Ovary (tissue), 10 donors: ENCODE data around the gene PNPLA1. TPM values are rescaled to one million over a fixed set of nuclear protein-coding genes. Genes with fewer than 3 reads are reported as not detected.

Source experiments
- DNase-seq, 5 donors: peaks; one replicate each; pipeline ENCODE4 v3.0.0-alpha.2; 2019 to 2020
- H3K27ac ChIP-seq, 2 donors: fragments of 200-600 bp; one replicate each; pipeline versions ENCODE4 v1.5.1 to v1.8.0; 2019 to 2022
- H3K27me3 ChIP-seq: fragments of 200-600 bp; one replicate; pipeline ENCODE4 v1.8.0; 2022
- H3K36me3 ChIP-seq: fragments of 200-600 bp; sonication (generic); one replicate; pipeline ENCODE4 v1.5.1; 2019
- H3K4me1 ChIP-seq: one replicate; pipeline ENCODE4 v1.8.1; 2013; ENCODE audit warnings: mild to moderate bottlenecking, moderate library complexity; ENCODE audit not compliant: insufficient read depth
- H3K4me3 ChIP-seq: fragments of 200-600 bp; sonication (generic); one replicate; pipeline ENCODE4 v1.5.1; 2017
- H3K9me3 ChIP-seq, 2 donors: fragments of 200-600 bp in 1 of 2; sonication (generic) in 1 of 2; one replicate each; pipeline versions ENCODE4 v1.5.1 to v1.8.1; 2013 to 2019; ENCODE audit warnings: mild to moderate bottlenecking in 1 of 2, moderate library complexity in 1 of 2
- EP300 ChIP-seq: sonication (generic); formaldehyde crosslinking; IDR thresholded peaks from one replicate; pipeline ENCODE4 v1.6.1; 2017; ENCODE audit warnings: antibody characterized with exemption
- POLR2A ChIP-seq: fragments of 450-650 bp; IDR thresholded peaks from one replicate; pipeline ENCODE4 v1.6.1; 2017; ENCODE audit warnings: antibody characterized with exemption, mild to moderate bottlenecking, moderate library complexity
- WGBS, 3 donors: extraction: QIAGEN DNeasy Blood & Tissue Kit in 1 of 3; methylation state at CpG; one replicate each; pipeline versions ENCODE4 v1.1.5 to v1.1.7; 2013 to 2017; 5-methylcytosine and 5-hydroxymethylcytosine counted together
- intact Hi-C, 4 donors: fragments of 100-400 bp; cut with DNase I; formaldehyde crosslinking; loops; one replicate each; pipeline versions ENCODE4 v1.11.0 to v1.15.1; 2022 to 2023
- long read RNA-seq, 3 donors: library from polyadenylated mRNA in 2 of 3; unstranded in 2 of 3; transcript quantifications; one replicate each; pipeline ENCODE4 v2.0.0 and lab custom pipeline, GENCODE V29; 2021 to 2026
- polyA plus RNA-seq, 2 donors: library from polyadenylated mRNA; stranded (reverse); fragments of 200-250 nt in 1 of 2; fragments of 350-450 nt in 1 of 2; fragmentation: Illumina TruSeq in 1 of 2; extraction: RNeasy Lipid Tissue Mini Kit (QIAGEN cat#74804) in 1 of 2; gene quantifications; one replicate each; pipeline ENCODE4 v1.2.3, GENCODE V29; 2013 to 2014
- total RNA-seq, 7 donors: library from RNA; depleted of rRNA in 2 of 7; stranded (reverse); fragments of >200 nt in 2 of 7; fragmentation: NEBNext Ultra II Directional in 3 of 7; extraction: Animal tissue kit (Norgen Biotek cat#: 25700) in 3 of 7; gene quantifications; one replicate each; pipeline versions ENCODE4 v1.1.0 to v1.2.4, GENCODE V29; 2016 to 2023
- TF ChIP-seq, protein P1 (sequence below), 3 donors: fragments of 450-650 bp in 2 of 3; fragments of 200-600 bp in 1 of 3; IDR thresholded peaks; one replicate each; pipeline versions ENCODE4 v1.5.1 to v1.8.0; 2016 to 2022; ENCODE audit warnings: antibody characterized with exemption in 3 of 3, mild to moderate bottlenecking in 1 of 3
- donor health status: DM: no; HTN: no; CAD: no; lungs with moderate emphysema.
- donor health status: DM: no; HTN: no; CAD: no.
- donor health status: Bipolar disorder and iron deficiency.
- donor health status: DM: yes; HTN: yes; CAD: no.
- donor health status: DM: no; HTN: no; CAD: no.
- donor health status: DM: yes; HTN: yes; CAD: no.

PNPLA1 gene, protein sequence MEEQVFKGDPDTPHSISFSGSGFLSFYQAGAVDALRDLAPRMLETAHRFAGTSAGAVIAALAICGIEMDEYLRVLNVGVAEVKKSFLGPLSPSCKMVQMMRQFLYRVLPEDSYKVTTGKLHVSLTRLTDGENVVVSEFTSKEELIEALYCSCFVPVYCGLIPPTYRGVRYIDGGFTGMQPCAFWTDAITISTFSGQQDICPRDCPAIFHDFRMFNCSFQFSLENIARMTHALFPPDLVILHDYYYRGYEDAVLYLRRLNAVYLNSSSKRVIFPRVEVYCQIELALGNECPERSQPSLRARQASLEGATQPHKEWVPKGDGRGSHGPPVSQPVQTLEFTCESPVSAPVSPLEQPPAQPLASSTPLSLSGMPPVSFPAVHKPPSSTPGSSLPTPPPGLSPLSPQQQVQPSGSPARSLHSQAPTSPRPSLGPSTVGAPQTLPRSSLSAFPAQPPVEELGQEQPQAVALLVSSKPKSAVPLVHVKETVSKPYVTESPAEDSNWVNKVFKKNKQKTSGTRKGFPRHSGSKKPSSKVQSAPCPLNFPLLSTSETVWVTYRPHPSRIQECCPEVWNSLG
- total RNA-seq (under 1 TPM in 2 of 7 donors, not detected in 5; 0.18 to 0.20 TPM), polyA plus RNA-seq (under 1 TPM; 0.04 to 0.07 TPM)
- long read RNA-seq, donor 1 = 0 reads
- long read RNA-seq, donor 2, partial matches to known transcripts = 10 of 31 reads
- long read RNA-seq, donor 2, other reads (novel, unspliced or antisense) = 21 of 31 reads
- long read RNA-seq, donor 3 = 0 reads

DNA sequence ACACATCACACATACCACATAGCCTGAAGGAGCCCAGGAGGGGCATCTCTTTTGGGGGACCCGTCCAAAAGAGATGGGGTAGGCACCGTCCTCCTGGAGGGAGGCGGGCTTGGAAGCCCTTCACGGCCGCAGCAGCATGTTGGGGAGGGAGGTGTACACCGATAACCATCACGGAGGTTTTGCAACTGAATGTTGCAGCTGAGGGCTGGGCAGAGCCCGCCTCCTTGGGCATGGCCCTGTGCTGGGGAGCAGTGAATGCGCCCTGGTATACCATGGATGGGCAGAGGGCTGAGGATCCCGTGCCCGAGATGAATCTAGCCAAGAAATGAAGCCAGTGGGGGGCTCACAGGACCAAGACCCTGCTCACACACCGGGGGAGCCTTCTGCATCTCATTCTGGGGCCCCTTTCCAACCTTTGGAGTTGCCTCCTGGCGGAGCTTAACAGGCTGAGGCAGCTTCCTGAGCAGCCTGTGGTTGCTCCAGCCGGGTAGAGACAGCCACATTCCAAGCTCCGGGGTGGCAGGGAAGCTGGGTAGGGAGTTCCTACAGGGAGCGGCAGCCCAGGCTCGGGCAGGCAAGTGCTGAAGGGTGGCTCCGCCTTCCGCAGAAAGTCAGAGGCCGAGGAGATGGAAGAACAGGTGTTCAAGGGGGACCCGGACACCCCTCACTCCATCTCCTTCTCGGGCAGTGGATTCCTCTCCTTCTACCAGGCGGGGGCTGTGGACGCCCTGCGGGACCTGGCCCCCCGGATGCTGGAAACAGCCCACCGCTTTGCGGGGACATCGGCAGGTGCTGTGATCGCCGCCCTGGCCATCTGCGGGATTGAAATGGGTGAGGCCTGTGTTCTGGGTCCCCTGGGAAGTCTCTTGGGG lies at the start of gene PNPLA1:
Gene PNPLA1 (plus strand): TSS at position 227 of the 872 bp plus-strand sequence. CDS start 400 bp downstream, at position 627.
- no peaks in the 10 kb centered on the region for H3K9me3 ChIP-seq
- 81 to 87% (median 82%) methylated on average over 32 of the region's 32 CpGs for WGBS, 3 donors
- TF ChIP-seq, protein P1, sequence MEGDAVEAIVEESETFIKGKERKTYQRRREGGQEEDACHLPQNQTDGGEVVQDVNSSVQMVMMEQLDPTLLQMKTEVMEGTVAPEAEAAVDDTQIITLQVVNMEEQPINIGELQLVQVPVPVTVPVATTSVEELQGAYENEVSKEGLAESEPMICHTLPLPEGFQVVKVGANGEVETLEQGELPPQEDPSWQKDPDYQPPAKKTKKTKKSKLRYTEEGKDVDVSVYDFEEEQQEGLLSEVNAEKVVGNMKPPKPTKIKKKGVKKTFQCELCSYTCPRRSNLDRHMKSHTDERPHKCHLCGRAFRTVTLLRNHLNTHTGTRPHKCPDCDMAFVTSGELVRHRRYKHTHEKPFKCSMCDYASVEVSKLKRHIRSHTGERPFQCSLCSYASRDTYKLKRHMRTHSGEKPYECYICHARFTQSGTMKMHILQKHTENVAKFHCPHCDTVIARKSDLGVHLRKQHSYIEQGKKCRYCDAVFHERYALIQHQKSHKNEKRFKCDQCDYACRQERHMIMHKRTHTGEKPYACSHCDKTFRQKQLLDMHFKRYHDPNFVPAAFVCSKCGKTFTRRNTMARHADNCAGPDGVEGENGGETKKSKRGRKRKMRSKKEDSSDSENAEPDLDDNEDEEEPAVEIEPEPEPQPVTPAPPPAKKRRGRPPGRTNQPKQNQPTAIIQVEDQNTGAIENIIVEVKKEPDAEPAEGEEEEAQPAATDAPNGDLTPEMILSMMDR (IDR thresholded peaks at IDR 0.05) = no peak
- TF ChIP-seq POLR2A (no peak), EP300 (no peak)
- no peaks in the 10 kb centered on the region for H3K27me3 ChIP-seq
- no peak within 1 kb of the TSS for H3K27ac ChIP-seq
- H3K4me3 ChIP-seq = no peak within 1 kb of the TSS
- intact Hi-C loops = no loop called here
- no peak for DNase-seq
- H3K4me1 ChIP-seq = no peaks in the 10 kb centered on the region
- H3K36me3 ChIP-seq = no peaks in the 10 kb centered on the region

DNA sequence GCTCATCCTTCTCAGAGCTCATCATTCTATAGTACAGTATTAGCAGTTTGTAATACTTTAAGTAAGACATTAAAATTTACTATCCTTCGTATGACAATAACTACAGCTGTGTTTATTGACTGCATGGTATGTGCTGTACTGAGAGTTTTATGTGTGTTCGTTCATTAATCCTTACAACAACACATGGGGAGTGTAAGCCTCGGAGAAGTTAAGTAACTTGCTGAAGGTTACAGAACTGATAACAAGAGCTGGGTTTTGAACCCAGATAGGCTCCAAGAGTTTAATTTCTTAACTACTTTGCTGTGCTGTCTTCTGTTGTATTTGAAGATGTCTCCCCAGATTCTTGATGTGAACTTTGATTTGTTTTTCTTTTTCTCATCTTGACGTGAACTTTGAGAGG lies 49.6 kb upstream of the PNPLA1 start:
- 41 to 47% (median 43%) methylated on average over 4 of the region's 4 CpGs for WGBS, 3 donors
- no peak for DNase-seq
- TF ChIP-seq EP300 (no peak), POLR2A (no peak)
- TF ChIP-seq, protein P1 (IDR thresholded peaks at IDR 0.05) = no peak
- Histone ChIP-seq H3K4me3 (no peak overlapping the region), H3K27me3 (no peaks in the 10 kb centered on the region), H3K27ac (no peak overlapping the region), H3K36me3 (no peaks in the 10 kb centered on the region), H3K4me1 (peaks cover 7% of the 10 kb centered on the region), H3K9me3 (no peaks in the 10 kb centered on the region)
- intact Hi-C loops = no loop called here

DNA sequence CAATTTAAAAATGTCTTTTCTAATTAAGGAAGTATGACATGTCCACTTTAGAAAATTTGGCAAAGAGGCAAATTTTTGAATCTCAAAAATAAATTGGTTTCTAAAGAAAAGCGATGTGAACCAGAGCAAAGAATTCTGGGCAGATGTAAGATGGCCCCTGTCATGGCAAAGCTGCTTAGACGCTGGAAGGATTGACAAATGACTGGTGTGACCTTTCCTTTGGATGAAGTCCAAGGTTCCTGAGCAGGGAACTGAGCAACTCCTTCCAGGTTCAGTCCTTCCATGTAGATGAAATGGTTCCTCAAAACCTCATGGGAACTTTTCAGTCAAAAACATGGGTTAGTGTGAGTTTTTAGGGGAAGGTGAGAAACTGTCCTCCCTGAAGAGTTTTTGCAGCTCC lies 48.2 kb upstream of the PNPLA1 start:
- intact Hi-C loops = no loop called here
- H3K4me3 ChIP-seq = no peak overlapping the region
- H3K9me3 ChIP-seq = no peaks in the 10 kb centered on the region
- peaks cover 8% of the 10 kb centered on the region for H3K4me1 ChIP-seq
- H3K27ac ChIP-seq = no peak overlapping the region
- 67 to 76% (median 68%) methylated on average over 2 of the region's 2 CpGs for WGBS, 3 donors
- TF ChIP-seq EP300 (no peak), POLR2A (no peak)
- TF ChIP-seq, protein P1 (IDR thresholded peaks at IDR 0.05) = no peak
- no peaks in the 10 kb centered on the region for H3K27me3 ChIP-seq
- H3K36me3 ChIP-seq = no peaks in the 10 kb centered on the region
- no peak for DNase-seq

DNA sequence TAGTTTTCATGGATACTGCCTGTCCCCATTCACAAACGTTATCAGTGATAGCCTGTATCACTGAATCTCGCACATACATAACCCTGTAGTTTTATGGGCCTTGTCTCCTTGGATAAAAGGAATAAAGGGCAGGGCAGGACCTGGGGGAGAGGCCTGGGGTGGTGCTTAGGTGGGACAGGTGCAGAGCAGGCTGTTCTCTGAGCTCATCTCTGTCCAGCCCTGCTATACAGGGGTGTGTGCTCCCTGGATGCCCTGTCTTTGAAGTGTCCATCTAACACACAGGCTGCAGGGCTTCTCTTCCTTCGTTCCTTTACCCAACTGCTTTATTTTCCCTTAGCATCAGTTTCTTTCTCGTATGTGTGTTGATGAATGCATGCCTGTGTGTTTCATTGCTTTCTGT lies 46.9 kb upstream of the PNPLA1 start:
- intact Hi-C loops = no loop called here
- peaks cover 8% of the 10 kb centered on the region for H3K4me1 ChIP-seq
- no peak overlapping the region for H3K4me3 ChIP-seq
- TF ChIP-seq POLR2A (no peak), EP300 (no peak)
- TF ChIP-seq, protein P1 (IDR thresholded peaks at IDR 0.05) = no peak
- no peaks in the 10 kb centered on the region for H3K9me3 ChIP-seq
- H3K36me3 ChIP-seq = no peaks in the 10 kb centered on the region
- DNase-seq = no peak
- no peak overlapping the region for H3K27ac ChIP-seq
- WGBS, 3 donors = 49 to 52% (median 52%) methylated on average over 4 of the region's 4 CpGs
- H3K27me3 ChIP-seq = no peaks in the 10 kb centered on the region
